ENCODE data around the gene ICAM2. TPM values are rescaled to one million over a fixed set of nuclear protein-coding genes. Genes with fewer than 3 reads are reported as not detected.

Gene ICAM2
- total and polyA plus RNA-seq, 2 donors (not counting 3 experiments of a cell fraction or from before 2014, with no cell fraction given), result 586 to 2,377 TPM

GRCh38 chr17:64067657-64068056, 47.2 kb upstream of the ICAM2 start:
- intact Hi-C loops (cut with micrococcal nuclease) (loop anchor here (10.0 kb wide), 1 partner anchor 217 kb away; no protein-coding TSS in a partner anchor), dilution Hi-C loops (cut with MboI; ENCODE audit: extremely low pct_ligation_motif_present, low sequenced_read_pairs) (no loop called here)
- CTCF ChIA-PET, result interaction anchor here (1.1 to 1.7 kb wide), 2 partner anchors 66 to 223 kb away, joined by 3 to 5 read pairs; no protein-coding TSS in a partner anchor
- Histone ChIP-seq H3K9me3 (replicated peaks; ENCODE audit: control insufficient read depth, insufficient read depth, low read length) (no peaks in the 10 kb centered on the region), H3K9ac (replicated peaks; ENCODE audit: extremely low read depth, insufficient read depth, low read length) (no peak overlapping the region), H3K79me2 (ENCODE audit: control insufficient read depth, insufficient read depth, low read length) (no peaks in the 10 kb centered on the region), H3K27ac (ENCODE audit: insufficient read depth, low read depth, low read length) (no peak overlapping the region), H3K36me3 (ENCODE audit: control insufficient read depth in 2 of 2, extremely low read depth in 1 of 2, insufficient read depth in 2 of 2, low read length in 2 of 2) (peaks cover 4 to 36% of the 10 kb centered on the region in 2 experiments), H3K4me3 (replicated peaks in 1 of 3; ENCODE audit: insufficient read depth in 1 of 3, low read depth in 1 of 3, low read length in 3 of 3) (no peak overlapping the region), H2AFZ (ENCODE audit: low read depth, low read length) (no peak overlapping the region), H3K4me1 (ENCODE audit: control insufficient read depth, extremely low read depth, insufficient read depth, low read length) (no peaks in the 10 kb centered on the region), H3K4me2 (ENCODE audit: insufficient read depth, low read length) (no peak overlapping the region), H3K9me1 (replicated peaks; ENCODE audit: control insufficient read depth, extremely low read depth, insufficient read depth, low read length) (no peaks in the 10 kb centered on the region), H4K20me1 (replicated peaks; ENCODE audit: control insufficient read depth, extremely low read depth, insufficient read depth, low read length) (no peaks in the 10 kb centered on the region), H3K27me3 (ENCODE audit: control insufficient read depth in 2 of 2, insufficient read depth in 2 of 2, low read length in 2 of 2) (no peaks in the 10 kb centered on the region)
- BruUV-seq (replicated peaks), result no TSS peak
- POLR2A ChIA-PET, result no interaction called here
- DNase-seq (ENCODE audit: low read depth, low spot score) (no peak), FAIRE-seq (no peak)
- TF ChIP-seq MYC (IDR thresholded peaks at IDR 0.05; ENCODE audit: low read depth, low read length), result no peak
- no peak for TF ChIP-seq CTCF (IDR thresholded peaks at IDR 0.05; ENCODE audit: extremely low read depth in 1 of 2, insufficient read depth in 1 of 2, low read depth in 1 of 2, low read length in 2 of 2)
- no peak for TF ChIP-seq POLR2AphosphoS5 (IDR thresholded peaks at IDR 0.05; ENCODE audit: insufficient read depth, low read depth, low read length)

DNA sequence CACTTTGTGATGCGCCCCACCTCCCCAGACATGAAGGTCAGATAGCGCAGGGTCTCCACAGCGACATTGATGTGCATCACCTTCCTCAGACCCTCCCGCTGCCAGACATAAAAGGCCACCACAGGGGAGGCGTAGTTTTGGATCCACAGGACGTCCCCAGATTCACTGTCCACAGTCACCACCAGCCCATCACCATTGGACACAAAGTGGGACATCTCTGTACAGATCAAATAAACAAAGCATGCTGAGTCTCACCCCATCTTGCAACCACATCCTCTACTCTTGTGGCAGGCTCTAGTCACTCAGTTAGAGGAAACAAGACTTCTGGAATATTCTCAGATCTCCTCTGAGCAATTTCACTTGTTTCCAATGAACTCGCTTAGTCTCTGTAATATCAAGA, 46.3 kb upstream of the ICAM2 start:
- BruUV-seq (replicated peaks), result no TSS peak
- Histone ChIP-seq H3K9me3 (replicated peaks; ENCODE audit: control insufficient read depth, insufficient read depth, low read length) (no peaks in the 10 kb centered on the region), H3K27me3 (ENCODE audit: control insufficient read depth in 2 of 2, insufficient read depth in 2 of 2, low read length in 2 of 2) (no peaks in the 10 kb centered on the region), H4K20me1 (replicated peaks; ENCODE audit: control insufficient read depth, extremely low read depth, insufficient read depth, low read length) (no peaks in the 10 kb centered on the region), H2AFZ (ENCODE audit: low read depth, low read length) (no peak overlapping the region), H3K4me1 (ENCODE audit: control insufficient read depth, extremely low read depth, insufficient read depth, low read length) (peaks cover 3% of the 10 kb centered on the region), H3K9ac (replicated peaks; ENCODE audit: extremely low read depth, insufficient read depth, low read length) (no peak overlapping the region), H3K27ac (ENCODE audit: insufficient read depth, low read depth, low read length) (no peak overlapping the region), H3K36me3 (ENCODE audit: control insufficient read depth in 2 of 2, extremely low read depth in 1 of 2, insufficient read depth in 2 of 2, low read length in 2 of 2) (peaks cover 1 to 32% of the 10 kb centered on the region in 2 experiments), H3K79me2 (ENCODE audit: control insufficient read depth, insufficient read depth, low read length) (no peaks in the 10 kb centered on the region), H3K4me2 (ENCODE audit: insufficient read depth, low read length) (no peak overlapping the region), H3K4me3 (replicated peaks in 1 of 3; ENCODE audit: insufficient read depth in 1 of 3, low read depth in 1 of 3, low read length in 3 of 3) (no peak overlapping the region), H3K9me1 (replicated peaks; ENCODE audit: control insufficient read depth, extremely low read depth, insufficient read depth, low read length) (no peaks in the 10 kb centered on the region)
- FAIRE-seq (peak; percentile 42), DNase-seq (ENCODE audit: low read depth, low spot score) (no peak)
- POLR2A ChIA-PET, result no interaction called here
- CTCF ChIA-PET, result interaction anchor here (1.1 to 7.3 kb wide), 2 partner anchors 66 to 224 kb away, joined by 3 to 234 read pairs; partner anchors contain the start of gene ERN1
- TF ChIP-seq MAX (IDR thresholded peaks at IDR 0.05; ENCODE audit: insufficient read depth, insufficient read length), result no peak
- dilution Hi-C loops (cut with MboI; ENCODE audit: extremely low pct_ligation_motif_present, low sequenced_read_pairs) (no loop called here), intact Hi-C loops (cut with micrococcal nuclease) (loop anchor here (10.0 kb wide), 1 partner anchor 218 kb away; no protein-coding TSS in a partner anchor)
